Amygdala (tissue), 56 donors: ENCODE data around the gene FBXO31.

Experiments used
- DNase-seq, 56 donors: peaks; one replicate each; lab custom pipeline; 2025; lab: John Stamatoyannopoulos, UW

FBXO31 gene

DNA sequence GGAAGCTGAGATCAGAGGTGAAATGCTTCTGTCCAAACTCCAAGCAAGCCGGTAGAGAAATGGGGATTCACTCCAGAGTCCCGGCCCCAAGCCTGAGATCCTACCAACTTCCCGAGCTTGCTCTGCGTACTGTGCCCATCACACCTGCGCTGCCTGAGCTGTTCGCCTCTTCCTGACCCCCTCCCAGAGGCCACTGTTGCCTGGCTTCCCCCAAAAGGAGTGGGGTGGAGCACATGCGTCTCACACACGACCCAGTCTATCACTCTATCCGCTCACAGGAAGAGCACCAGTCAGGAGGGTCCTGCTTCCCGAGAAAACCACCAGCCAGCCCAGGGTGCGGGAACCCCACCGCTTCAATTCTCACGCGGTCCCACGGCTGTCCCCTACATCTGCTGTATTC, 52.9 kb downstream of the FBXO31 start:
- no peak for DNase-seq

DNA sequence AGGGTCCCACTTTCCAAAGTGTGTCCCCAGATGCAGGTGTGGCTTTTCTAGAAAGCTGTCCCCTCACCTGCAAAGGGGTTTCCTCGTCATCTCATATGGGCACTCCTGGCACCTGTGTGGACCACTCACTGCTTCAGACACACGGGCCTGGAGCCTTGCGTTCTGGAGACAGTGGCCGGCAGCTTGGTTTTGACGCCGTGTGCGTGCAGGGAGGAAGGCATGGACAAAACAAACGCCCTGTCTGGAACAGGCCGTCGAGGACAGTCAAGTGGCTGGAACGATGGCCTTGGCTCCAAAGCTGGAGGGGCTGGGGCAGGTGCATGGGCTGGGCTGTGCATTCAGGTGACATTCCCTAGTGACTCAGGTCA, 53.3 kb downstream of the FBXO31 start:
- no peak for DNase-seq

DNA sequence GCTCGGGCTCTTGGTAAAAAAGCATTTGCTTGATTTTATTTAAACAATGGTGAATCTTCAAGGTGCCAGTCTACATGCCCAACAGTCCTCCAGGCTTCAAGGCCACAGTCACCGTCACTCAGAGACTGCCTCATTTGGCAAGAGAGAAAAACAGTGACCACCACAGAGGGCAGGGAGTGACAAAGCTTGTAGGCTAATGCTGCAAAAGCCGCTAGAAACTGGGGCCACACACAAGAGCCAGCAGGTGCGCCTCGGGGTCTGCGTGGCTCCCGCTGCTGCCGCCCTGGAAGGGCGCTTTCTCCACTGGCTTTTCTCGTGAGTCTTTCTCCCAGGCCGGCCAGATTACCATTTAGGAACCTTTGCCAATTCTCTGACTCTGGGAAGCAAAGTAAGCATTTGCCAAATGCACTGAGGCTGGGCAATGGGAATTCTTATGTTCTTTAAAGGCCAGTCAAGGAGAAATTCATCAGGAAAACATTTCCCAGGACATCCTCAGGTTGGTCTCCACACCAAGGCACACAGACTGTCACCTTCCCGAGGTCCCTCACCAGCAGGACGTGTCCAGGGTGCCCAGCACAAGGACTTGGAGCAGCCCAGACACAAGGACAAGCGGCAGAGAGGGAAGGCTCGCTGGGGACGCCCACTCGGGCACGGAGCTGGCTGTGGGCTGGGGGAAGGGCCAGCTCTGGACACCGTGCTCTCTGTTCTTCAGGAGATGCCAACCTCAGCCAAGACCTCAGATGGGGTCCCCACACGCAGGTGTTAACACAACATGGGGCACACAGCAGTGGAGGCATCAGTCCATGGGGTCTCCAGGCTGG, 53.9 kb downstream of the FBXO31 start:
- no peak for DNase-seq

DNA sequence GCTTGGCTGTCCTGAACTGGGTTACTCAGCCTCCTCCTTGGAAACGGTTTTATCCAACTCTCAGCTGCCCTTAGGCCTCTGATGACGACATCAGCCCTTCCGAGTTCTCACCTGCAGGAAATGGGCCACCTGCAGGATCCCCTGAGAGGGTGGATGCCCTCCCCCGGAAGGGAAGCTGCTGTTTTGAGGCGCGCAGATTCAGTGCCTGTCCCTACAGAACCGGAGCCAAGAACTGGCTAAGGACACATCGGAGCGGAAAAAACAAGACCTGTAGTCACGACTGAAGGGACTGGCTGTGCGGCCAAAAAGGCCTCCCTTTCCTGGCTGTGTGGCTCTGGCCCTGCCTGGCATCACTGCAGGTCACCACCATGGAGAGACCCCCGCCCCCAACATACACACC, 54.7 kb downstream of the FBXO31 start:
- no peak for DNase-seq

DNA sequence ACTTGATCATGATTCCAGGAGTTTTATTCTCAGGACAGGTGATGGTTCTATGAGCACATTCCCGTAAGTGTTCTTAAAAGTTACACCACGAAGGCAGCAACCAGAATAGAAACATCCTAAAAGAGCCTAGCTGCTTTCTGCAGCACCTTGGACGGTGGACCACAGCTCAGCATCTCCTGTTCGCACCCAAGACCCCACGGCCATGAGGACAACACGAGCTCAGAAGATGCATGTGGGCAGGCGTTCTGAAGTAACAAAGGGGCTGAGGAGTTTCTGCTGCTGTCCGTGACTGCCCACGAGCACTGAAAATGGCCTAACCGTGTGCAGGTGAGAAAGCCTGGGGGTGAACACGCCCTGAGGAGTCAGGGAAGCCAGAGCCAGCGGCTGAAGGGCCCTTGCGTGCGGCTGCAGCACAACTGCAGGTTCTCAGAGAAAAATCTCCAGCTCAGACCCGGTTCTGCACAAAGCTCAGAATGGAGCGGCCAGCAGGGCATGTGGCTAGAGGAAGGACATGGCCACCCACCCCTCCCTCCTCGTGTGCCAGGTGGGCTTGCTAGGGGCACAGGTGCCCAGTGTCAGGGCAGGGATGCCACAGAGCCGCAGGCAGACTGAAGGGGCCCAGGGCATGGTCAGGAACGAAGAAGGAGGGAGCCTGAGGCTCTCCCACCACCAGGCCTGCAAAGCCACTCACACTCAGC, 55.6 kb downstream of the FBXO31 start:
- no peak for DNase-seq

DNA sequence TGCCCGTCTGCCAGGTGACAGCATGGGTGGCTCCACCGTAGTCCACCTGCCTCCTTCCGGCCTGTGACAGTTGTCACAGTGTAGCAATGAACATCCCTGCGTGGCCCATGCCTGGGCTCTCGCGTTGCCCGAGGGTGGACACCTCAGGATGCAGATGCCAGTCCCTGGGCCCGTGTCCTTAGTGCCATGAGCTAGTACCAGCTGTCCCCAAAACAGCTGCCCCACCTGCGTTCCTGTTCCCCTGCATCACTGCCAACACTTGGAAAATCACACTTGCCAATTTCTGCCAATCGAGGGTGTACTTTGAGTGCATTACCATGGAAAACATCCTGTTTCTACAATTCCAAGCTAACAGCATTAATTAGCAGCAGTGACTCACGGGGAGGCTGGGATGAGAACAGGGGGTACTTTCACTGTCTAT, 57.4 kb downstream of the FBXO31 start:
- DNase-seq, result peak in 18 of 56 donors; percentile 7 to 66 (median 30)

GRCh38 chr16:87325423-87325858, 58.1 kb downstream of the FBXO31 start:
- DNase-seq, result no peak

DNA sequence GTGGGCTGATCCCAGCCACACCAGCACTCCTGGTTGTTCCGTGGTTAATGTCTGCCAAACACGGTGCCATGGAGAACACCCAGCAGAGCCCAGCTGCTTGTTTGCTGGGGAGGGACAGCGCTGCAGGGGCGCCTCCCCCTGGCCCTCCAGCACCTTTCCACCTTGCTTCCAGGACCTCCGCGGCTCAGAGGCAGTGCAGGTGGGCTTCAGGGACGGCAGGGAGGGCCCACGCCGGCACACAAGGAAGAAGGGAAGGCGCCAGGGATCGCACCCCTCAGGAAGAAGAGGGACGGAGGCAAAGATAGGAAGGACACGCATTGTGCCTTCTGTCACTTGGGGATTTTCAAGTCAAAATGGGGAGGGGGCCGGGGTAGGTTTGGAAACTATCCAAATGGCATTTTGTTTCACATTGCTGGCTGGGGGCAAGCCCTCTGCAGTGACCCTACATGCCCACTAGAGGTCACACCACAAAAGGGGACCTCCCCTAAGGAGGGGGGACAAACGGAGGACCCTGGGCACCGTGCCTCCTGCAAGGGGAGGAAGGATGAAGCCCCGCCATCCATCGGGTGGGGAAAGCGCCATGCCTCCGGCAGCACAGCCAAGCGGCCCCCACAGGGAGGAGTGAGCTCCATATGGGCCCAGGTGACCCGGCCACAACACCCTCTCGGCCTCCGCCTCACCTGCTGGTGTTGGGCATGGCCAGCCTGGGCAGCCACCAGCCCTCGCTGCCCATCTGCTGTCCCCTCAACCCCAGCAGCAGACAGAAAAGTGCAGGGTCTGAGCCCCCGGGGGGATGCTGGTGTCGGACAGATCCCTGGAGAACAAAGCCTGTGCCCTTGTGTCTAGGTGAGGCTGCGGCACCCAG, 58.9 kb downstream of the FBXO31 start:
- DNase-seq, result peak in 19 of 56 donors; percentile 2 to 52 (median 28)

DNA sequence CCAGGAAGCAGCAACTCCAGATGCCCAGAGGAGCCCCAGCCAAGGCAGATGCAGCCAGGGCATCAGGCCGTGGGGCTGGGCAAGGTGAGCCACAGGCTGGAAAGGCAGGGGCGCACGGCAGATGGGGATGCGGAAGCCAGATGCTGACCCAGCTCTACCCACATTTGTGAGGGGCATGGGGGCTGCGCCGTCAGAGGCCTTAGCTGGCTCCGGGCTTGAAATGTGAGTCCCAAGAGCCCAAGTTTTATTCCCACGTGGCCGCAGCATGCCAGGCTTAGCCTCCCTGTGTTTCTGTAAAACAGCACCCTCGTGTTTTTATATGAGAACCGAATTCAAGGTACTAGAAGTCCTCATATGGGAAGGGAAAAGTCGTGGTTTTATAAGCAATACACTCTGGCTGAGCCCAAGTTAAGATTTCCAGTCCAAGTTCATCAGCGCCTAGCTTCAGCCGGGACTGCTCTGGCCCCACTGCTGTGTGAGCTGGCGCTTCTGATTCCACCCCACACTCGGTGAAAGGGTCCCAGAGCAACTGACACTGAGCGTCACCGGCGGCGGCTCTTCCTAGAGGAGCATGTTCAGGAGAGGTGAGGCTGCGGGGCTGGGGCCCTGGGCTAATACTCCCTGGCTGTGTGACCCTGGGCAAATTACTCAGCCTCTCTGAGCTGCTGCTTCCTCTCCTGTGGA, 59.7 kb downstream of the FBXO31 start:
- DNase-seq, result no peak

DNA sequence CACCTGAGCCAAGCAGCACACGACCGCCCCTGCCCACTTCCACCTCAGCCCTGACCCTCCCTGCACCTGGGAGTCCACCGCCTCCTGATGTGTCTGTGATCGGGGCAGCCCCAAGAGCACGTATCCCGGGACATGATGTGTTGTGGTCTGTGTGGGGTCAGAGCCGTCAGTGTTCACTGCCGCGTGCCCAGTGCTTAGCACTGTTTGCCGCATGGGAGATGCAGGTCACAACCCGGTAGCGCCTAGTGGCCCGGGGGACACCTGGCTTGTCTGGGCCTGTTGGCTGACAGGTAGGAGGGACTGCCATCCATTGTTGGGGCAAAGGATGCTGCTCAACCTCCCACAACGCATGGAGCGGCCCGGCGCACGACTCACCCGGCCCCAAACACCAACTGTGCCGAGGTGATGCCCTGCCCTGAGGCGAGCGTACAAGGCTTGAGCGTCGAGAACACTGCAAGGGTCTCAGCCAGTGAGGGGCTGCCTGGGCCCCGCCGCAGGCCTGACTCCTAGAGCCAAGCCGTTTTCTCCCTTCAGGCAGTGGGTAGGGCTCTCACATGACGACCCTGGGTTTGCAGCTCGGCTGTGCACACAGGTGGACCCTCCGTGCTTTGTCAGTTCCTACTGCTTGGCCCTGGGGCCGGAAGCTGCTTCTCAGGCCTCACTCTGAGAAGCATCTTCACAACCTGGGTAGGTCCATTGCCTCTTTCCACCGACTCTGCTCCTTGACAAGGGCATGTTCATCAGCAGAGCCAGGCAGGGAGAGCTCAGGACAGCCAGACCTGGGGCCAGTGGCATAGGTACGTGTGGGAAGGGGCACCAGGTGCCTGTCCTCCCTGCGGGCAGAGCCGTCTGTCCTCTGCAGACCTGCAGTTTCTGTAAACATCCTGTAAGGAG, 60.5 kb downstream of the FBXO31 start:
- no peak for DNase-seq

DNA sequence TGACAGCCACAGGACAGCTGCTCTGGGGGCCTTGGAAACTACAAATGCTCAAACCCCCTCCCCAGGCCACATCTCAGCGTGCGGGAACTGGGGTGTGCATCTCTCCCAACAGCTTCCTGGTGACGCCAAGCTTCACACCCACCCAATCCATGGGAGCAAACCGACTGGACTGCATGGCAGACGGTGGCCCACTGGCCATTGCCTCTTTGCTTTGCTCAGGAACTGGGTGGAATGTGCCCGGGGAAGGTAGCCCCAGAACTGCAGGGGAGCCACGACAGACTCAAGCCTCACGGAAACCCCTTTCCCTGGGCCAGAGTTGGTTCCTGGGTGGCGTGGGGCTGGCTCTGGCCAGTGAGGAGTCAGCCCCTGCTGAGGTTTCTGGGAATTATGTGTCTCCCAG, 61.2 kb downstream of the FBXO31 start:
- DNase-seq, result no peak

- no peak for DNase-seq
Observed at GRCh38 chr16:87321336-87322107, 62.1 kb downstream of the FBXO31 start.

GRCh38 chr16:87320510-87321227, 62.9 kb downstream of the FBXO31 start:
- no peak for DNase-seq

- DNase-seq, result no peak
Observed at GRCh38 chr16:87319997-87320491, 63.5 kb downstream of the FBXO31 start.

DNA sequence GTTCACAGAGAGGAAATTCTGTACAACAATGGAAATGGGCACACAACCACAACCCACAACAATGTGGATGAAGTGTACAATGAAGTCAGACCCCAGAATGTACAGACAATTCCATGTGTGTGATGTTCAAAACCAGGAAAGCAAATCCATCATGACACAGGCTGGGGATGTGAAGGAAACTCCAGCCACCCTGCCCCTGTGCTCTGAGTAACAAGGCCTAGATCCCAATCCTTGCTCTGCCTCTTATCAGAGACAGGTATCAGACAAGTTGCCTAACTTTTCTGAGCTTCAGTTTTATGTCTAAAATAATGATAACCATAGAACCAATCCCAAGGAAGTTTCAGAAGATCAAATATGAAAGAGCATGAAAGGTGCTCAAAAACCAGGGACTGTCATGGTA, 64.6 kb downstream of the FBXO31 start:
- no peak for DNase-seq

DNA sequence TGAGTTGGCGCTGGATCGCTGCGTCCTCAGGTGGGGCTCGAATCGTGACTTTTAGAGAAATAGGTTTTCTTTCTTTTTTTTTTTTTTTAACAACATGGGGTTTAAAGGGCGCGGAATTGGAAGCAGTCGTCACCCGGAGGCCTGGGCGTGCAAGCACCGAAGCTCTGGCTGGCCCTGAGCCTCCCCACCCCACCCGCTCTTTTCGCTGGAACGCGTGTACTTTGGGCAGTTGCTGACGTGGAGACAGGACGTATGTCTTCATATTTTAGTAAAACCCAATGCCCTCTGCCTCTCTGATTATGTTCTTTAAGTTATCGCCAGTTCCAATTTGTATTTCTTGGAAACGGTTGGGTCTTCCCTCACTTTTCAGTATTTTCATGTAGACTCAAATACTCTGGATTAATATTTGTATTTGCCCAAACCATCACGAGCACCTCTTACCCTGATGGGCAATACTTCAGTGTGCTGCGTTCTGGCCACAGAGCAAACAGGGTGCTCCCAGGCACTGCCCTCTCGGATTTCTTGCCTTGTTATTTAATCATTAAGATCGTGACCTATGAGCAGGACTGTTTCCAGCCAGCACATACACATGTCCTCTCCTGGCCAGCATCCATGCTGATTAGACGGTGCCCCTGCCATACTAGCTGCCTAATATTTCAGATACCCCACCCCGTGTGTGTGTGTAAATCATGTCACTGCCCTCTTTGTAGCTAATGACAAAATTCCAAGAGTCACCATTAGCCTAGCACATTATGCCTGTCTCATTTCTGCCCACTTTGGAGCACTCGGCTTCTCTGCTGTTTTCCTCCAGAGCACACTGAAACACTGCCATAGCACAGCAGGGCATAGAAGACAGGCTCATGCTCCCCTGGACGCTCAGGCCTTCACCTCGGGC, 65.6 kb downstream of the FBXO31 start:
- DNase-seq, result peak in 4 of 56 donors; percentile 40 to 55 (median 49)
